SK-N-MC (cell line): ENCODE measurements around the gene CTDSPL2.

Source experiments
- EZH2 ChIP-seq: fragments of 200-600 bp; sonication (generic); IDR thresholded peaks from one replicate; pipeline ENCODE4 v1.6.1; 2017; ENCODE audit warnings: antibody characterized with exemption
- POLR2AphosphoS5 ChIP-seq: IDR thresholded peaks from 2 replicates; pipeline ENCODE4 v1.6.1; 2012; ENCODE audit warnings: mild to moderate bottlenecking, low read depth, low read length, borderline replicate concordance

DNA sequence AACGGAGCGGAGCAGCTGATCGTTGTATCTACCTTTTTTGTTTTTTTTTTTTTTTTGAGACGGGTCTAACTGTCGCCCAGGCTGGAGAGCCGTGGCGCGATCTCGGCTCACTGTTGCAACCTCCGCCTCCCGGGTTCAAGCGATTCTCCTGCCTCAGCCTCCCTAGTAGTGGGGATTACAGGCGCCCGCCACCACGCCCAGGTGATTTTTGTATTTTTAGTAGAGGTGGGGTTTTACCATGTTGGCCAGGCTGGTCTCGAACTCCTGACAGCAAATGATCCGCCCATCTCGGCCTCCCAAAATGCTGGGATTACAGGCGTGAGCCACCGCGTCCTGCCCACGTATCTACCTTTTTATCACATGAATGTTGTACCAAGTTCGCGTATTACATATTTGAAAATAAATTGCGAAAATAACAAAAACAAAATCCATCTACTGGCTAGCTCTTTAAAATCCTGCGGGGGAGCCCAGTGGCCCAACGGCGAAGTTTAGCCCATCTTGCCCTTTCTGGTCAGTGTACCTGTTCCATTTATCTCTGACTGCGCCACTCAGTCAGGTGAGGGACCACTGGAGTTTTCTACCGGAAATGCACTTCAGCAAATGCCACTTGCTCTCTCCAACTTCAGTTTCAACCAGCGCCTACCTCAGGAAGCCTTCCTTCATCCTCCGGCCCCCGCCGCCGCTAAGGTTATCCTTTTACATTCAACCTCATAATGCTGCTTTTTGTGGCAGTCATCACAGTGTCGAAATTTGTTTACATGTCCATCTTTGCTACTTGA is 108.3 kb downstream of the CTDSPL2 start:
- no peak for TF ChIP-seq EZH2
- no peak for TF ChIP-seq POLR2AphosphoS5
